Epithelial cell of proximal tubule (primary cell): ENCODE data around the gene FGFR2. TPM values are rescaled to one million over a fixed set of nuclear protein-coding genes. Genes with fewer than 3 reads are reported as not detected.

Experiments used
- DNase-seq: peaks from one replicate; pipeline ENCODE4 v3.0.0-alpha.2; 2011; ENCODE audit warnings: low read depth
- H3K4me3 ChIP-seq: 2 replicates; pipeline ENCODE4 v1.5.1; 2011; ENCODE audit warnings: low read depth, mild to moderate bottlenecking, low read length
- CTCF ChIP-seq: conservative IDR thresholded peaks from 2 replicates; pipeline ENCODE4 v1.5.1; 2012; ENCODE audit warnings: low read depth, mild to moderate bottlenecking, low read length
- total RNA-seq: library from RNA; depleted of rRNA; stranded (reverse); fragments of >200 nt; gene quantifications from 2 replicates; pipeline ENCODE4 v1.2.3, GENCODE V29; 2015

FGFR2 gene
- total RNA-seq, 1 donor from 2014 or later: 1.6 TPM

- H3K4me3 ChIP-seq: no peak overlapping the region
- no peak for DNase-seq
- TF ChIP-seq CTCF: no peak
Measured at GRCh38 chr10:121442086-121442935, 155.9 kb downstream of the FGFR2 start.

- no peak for DNase-seq
- TF ChIP-seq CTCF: no peak
Measured at GRCh38 chr10:121440461-121440860, 157.8 kb downstream of the FGFR2 start.

GRCh38 chr10:121438333-121438732 is 159.9 kb downstream of the FGFR2 start:
- TF ChIP-seq CTCF: no peak
- no peak overlapping the region for H3K4me3 ChIP-seq
- no peak for DNase-seq

More at GRCh38 chr10:121440461-121440860, 157.8 kb downstream of the FGFR2 start:
- no peak overlapping the region for H3K4me3 ChIP-seq

- TF ChIP-seq CTCF: no peak
- no peak for DNase-seq
- no peak overlapping the region for H3K4me3 ChIP-seq
Measured at GRCh38 chr10:121437596-121437995, 160.6 kb downstream of the FGFR2 start.

- DNase-seq: no peak
- no peak for TF ChIP-seq CTCF
- H3K4me3 ChIP-seq: no peak overlapping the region
Measured at GRCh38 chr10:121436630-121437341, 161.5 kb downstream of the FGFR2 start.

- DNase-seq: no peak
- no peak for TF ChIP-seq CTCF
- no peak overlapping the region for H3K4me3 ChIP-seq
Measured at GRCh38 chr10:121436281-121436629, 162.0 kb downstream of the FGFR2 start.
